Endothelial cell of umbilical vein (primary cell): ENCODE data around the gene AJUBA.

ENCODE experiments used
- EZH2 ChIP-seq: IDR thresholded peaks from 2 replicates; pipeline ENCODE4 v1.6.1; 2012; ENCODE audit warnings: borderline replicate concordance, low read depth, mild to moderate bottlenecking, moderate library complexity, low read length, inconsistent platforms; ENCODE audit not compliant: severe bottlenecking
- JUN ChIP-seq: IDR thresholded peaks from 2 replicates; pipeline ENCODE4 v1.6.1; 2011; ENCODE audit warnings: borderline replicate concordance, low read depth; ENCODE audit not compliant: insufficient read length, insufficient read depth
- POLR2A ChIP-seq: IDR thresholded peaks from 2 replicates; pipeline ENCODE4 v1.6.1; 2012; ENCODE audit warnings: low read depth, mild to moderate bottlenecking, control low read depth, low read length
- POLR2AphosphoS5 ChIP-seq: IDR thresholded peaks from 2 replicates; pipeline ENCODE4 v1.6.1; 2012; ENCODE audit warnings: low read depth, mild to moderate bottlenecking, control low read depth, low read length, moderate library complexity; ENCODE audit not compliant: insufficient read depth
- TF ChIP-seq, protein P1 (sequence below), 2 donors: IDR thresholded peaks; 1 replicate in 1 of 2; 2 replicates in 1 of 2; pipeline ENCODE4 v1.5.1; 2011; ENCODE audit warnings: low read length in 2 of 2, mild to moderate bottlenecking in 2 of 2, moderate library complexity in 2 of 2, control low read depth in 1 of 2, inconsistent platforms in 1 of 2, low read depth in 1 of 2; ENCODE audit not compliant: insufficient read depth in 1 of 2; ENCODE audit errors: extremely low read depth in 1 of 2
- TF ChIP-seq, protein P2 (sequence below): IDR thresholded peaks from 2 replicates; pipeline ENCODE4 v1.6.1; 2011; ENCODE audit not compliant: insufficient read depth, insufficient read length

DNA sequence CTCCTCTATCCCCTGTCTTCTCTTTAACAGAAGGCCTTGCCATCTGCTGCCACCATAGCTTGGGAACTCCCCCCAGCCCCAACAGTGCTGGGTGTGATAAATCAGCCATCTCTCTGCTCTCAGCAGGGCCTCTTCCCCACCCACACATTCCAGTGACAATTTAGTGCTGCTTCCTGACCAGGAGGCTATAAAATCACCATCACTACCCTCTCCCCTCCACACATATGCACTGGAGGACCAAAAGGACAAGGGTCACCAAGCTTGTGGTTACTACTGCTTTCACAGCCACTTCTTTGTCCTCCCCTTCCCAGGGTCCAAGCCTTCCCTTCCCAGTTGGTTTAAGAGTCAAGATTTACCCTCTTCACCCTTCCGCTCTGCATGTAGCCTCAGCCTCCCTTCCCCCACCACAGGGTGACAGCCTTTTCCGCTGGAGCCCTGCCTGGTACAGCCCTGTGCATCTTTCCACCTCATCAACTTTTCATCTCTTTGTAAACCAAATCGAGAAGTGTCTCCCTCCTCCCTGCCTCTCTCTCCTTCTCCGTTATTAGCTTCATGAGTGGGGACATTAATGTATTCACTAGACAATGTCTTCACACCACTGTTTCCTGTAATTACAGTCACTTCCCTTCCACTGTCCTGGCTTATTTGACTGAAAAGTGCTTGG is 42.9 kb upstream of the AJUBA start:
- TF ChIP-seq POLR2A (no peak), EZH2 (no peak), JUN (no peak), POLR2AphosphoS5 (no peak)
- TF ChIP-seq, protein P1, sequence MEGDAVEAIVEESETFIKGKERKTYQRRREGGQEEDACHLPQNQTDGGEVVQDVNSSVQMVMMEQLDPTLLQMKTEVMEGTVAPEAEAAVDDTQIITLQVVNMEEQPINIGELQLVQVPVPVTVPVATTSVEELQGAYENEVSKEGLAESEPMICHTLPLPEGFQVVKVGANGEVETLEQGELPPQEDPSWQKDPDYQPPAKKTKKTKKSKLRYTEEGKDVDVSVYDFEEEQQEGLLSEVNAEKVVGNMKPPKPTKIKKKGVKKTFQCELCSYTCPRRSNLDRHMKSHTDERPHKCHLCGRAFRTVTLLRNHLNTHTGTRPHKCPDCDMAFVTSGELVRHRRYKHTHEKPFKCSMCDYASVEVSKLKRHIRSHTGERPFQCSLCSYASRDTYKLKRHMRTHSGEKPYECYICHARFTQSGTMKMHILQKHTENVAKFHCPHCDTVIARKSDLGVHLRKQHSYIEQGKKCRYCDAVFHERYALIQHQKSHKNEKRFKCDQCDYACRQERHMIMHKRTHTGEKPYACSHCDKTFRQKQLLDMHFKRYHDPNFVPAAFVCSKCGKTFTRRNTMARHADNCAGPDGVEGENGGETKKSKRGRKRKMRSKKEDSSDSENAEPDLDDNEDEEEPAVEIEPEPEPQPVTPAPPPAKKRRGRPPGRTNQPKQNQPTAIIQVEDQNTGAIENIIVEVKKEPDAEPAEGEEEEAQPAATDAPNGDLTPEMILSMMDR (IDR thresholded peaks at IDR 0.05; ENCODE audit: extremely low read depth in 1 of 2, insufficient read depth in 1 of 2, low read depth in 1 of 2, low read length in 2 of 2), result no peak
- TF ChIP-seq, protein P2, sequence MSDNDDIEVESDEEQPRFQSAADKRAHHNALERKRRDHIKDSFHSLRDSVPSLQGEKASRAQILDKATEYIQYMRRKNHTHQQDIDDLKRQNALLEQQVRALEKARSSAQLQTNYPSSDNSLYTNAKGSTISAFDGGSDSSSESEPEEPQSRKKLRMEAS, result no peak
